ENCODE measurements around the gene PP2D1. TPM values are rescaled to one million over a fixed set of nuclear protein-coding genes. Genes with fewer than 3 reads are reported as not detected.
A peak's percentile ranks its signal among the peaks of the same experiment; 100 is the strongest.
"Not testable (repeated sequence)": the region's sequence is repeated elsewhere in the genome, so short reads cannot be mapped to it uniquely, and the experiment has no call there.

PP2D1 gene, protein sequence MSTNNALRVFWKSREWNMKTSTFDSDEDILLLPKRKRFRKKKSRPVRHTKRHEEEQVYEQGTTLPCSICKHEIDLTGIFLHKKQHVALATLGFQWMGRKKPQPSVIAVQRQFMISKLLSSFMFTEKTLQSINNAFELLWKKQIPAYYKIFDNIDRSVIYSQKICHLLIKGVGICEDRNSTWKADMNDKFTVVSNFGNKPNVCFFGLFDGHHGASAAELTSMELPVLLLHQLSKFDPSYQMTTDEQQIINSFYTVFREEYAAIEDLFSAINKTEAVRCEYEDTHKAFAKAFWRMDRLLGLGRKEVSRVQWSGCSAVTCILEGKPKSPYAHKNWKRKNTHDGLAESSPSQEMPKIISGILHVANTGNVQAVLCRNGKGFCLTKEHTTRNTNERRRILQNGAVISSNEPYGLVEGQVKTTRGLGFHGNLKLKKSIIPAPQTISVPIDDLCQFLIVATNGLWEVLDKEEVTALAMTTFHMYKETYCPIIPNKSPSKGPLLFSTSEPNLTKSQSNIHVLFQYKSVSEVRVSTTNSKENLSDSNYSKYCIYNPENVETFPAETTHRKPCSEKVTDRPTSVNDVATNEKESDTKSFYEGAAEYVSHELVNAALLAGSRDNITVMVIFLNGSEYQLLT
- not detected for total RNA-seq

DNA sequence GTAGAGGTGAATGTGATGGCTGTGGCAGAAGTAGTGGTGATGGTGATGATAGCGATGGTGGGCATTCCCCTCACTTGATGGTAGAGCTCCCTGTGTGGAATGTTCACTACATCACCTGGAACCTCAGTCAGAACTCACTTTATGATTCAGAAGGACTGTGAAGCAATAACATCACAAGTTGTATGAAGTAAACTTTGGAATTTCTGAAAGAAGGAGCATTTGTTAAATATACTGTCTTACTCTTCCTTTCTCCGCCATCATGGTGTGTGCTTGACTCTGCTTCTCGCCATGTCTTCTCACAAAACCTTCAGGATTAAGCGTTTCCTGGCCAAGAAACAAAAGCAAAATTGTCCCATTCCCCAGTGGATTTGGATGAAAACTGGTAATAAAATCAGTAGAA, at the start of gene PP2D1:
Gene PP2D1 (minus strand): TSS at position 101 of the 400 bp plus-strand sequence. CDS start 192 bp downstream, outside the sequence.
- DNase-seq, result no peak

GRCh38 chr3:20060974-20061685, 49.1 kb upstream of the PP2D1 start:
- no peak for DNase-seq

DNA sequence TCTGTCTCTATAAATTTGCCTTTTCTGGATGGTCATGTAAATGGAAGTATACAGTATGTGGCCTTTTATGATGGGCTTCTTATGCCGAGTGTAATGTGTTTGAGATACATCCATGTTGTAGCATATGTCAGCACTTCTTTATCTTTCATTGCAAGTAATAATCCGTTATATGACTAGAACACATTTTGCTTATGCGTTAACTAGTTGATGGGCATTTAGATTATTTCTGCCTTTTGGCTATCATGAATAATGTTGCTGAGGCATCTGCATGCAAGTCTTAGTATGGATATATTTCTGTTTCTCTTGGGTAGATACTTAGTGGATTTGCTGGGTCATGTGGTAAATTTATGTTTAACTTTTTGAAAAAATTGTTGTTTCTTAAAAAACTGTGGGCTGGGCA, 47.9 kb upstream of the PP2D1 start:
- DNase-seq, result no peak

GRCh38 chr3:20057612-20058180, 45.6 kb upstream of the PP2D1 start:
- no peak for DNase-seq

DNA sequence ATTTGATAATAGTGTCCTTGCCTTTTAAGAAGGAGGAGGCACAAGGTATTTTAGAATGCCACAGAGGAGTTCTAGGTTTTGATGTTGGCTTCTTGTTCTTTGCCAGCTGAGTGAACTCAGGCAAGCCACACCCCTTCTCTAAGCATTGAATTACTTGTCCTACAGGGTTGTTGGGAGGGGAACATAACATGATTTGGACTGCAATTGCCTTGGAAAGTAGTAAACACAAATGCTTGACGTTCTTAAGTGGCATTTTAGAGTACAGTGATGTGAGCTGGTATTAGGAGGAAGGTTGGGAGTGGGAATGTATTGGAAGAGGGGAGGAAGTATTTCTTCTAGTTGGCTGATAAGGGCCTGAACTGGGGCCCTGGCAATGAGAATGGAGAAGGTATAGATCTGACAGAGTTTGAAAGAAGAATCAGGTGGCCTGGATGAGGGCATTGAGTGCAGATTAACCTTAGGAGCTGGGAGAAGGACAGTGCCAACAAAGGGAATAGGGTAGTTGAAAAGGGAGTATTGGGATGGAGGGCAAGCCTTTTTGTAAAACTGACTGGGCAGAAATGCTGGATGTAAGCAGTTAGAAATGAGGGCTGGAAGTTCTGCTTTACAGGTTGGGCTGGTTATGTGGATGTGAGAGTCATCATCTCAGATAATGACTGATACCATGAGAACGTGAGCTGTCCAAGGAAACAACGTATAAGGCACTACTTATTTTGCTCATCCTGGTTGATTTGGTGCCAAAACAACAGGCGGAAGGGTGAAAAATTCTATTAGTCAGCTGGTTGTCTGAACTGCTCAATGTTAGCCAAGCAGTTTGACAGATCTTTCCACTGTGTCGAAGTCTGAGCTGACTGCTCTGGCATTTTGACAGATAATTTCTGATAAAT, 44.9 kb upstream of the PP2D1 start:
- DNase-seq, result no peak

- DNase-seq, result no peak
Observed at GRCh38 chr3:20055842-20056241, 43.8 kb upstream of the PP2D1 start.

DNA sequence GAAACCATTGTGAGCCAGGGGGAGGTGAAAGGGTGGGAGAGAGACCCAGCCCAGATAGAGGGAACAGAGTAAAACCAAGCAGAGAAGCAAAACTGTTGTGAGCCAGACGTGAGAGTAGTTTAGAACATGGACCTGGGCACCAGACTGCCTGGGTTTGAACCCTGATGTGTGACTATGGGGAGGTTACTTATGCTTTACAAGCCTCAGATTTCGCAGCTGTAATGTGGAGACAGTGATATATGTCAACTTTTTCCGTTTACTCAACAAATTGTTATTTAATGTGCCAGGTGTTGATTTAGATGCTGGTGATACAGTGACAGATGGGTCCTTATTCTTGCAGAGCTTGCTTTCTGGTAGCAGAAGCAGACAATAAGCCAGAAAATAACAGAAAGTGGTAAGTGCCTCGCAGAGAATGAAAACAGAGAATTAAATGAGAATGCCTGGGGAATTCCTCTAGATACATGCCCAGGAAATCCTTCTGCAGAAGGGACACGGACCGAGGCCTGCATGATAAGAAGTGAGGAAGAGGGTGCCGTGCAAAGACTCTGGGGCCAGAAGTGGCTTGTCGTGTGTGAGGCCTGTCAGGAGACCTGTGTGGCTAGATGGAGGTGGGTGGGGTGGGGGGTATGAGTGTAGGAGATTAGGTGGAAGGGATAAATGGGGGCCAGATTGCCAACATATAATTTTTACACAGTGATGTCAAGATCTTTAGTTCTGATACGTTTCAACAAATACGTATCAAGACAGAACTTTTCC, 43.1 kb upstream of the PP2D1 start:
- DNase-seq, result no peak

DNA sequence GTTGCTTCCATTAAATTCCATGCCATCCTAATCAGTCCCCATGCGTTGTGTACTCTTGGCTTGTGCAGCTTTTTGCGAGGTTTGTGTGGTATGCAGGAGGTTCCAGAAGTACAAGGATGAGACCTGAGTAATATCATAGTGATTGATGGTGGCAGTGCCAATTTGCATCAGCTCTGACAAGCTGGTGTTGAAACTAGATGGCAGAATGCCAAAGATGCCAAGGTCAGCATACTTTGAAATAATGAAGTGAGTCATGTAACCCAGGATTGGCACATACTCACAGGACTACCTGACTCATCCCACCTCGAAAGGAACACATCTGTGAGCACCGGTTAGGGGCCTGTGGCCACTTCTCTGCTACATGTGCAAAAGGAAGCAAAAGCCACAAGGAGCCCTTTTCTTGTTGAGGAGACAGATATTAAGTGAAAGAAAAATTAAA, 42.5 kb upstream of the PP2D1 start:
- DNase-seq, result peak; percentile 58

DNA sequence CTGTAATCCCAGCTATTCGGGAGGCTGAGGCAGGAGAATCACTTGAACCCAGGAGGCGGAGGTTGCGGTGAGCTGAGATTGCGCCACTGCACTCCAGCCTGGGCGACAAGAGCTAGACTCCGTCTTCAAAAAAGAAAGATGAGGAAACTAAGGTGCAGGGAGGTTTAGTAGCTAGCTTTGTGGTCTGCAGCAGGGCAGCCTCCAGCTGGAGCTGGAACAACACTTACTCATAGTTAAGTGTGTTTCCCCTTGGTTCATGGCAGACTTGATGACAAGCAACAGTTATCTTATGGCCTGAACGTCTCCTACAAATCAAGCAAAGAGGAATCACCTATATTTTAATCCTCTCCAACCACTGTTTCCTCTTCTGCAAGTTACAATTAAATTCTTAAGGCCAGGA, 40.8 kb upstream of the PP2D1 start:
- no peak for DNase-seq

GRCh38 chr3:20051123-20051806, 39.2 kb upstream of the PP2D1 start:
- no peak for DNase-seq

DNA sequence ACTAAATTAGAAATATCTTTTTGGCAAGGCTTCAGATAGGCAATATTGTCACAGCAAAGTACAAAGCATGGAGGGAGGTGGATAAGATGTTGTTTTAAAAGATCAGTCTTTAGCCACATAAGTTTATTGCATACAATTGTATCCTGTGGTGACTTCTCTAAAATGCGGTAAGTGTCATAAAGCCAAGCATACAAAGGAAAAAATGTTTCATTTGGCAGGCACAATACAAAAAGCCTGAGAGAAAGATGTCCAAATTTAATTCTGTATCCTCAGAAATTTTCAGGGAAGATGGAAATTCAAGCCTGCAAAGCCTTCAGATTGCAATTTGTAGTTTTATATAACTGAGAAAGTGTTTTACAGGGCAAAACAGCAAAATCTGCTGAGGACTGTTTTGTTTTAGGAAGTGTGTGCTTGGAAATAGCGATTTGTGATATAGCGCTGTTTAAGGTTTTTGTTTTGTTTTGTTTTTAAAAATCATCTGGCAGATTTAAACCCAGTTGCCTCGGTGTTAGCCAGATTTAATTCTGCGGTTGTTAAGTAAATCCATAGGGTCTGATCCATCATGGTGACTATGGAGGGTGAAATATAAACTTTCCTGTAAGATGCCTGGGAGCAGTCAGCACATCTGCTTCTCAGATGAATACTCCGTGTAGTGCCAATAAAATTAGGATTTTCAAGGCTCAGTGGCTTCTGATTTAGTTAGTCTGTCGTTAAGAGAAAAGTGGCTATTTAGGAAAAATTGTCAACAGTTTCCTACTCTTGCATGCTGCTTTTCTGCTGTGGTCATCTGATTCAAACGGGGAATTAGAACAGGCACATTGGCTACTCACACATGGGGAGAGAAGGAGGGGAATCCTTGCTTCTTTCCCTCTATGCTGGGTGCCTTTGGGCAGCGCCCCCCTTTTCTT, 36.2 kb upstream of the PP2D1 start:
- no peak for DNase-seq

GRCh38 chr3:20047341-20047779, 35.3 kb upstream of the PP2D1 start:
- no peak for DNase-seq

GRCh38 chr3:20046556-20046955, 34.5 kb upstream of the PP2D1 start:
- DNase-seq, result no peak

GRCh38 chr3:20045141-20045540, 33.1 kb upstream of the PP2D1 start:
- DNase-seq, result not testable (repeated sequence)

GRCh38 chr3:20043825-20044224, 31.8 kb upstream of the PP2D1 start:
- DNase-seq, result no peak

DNA sequence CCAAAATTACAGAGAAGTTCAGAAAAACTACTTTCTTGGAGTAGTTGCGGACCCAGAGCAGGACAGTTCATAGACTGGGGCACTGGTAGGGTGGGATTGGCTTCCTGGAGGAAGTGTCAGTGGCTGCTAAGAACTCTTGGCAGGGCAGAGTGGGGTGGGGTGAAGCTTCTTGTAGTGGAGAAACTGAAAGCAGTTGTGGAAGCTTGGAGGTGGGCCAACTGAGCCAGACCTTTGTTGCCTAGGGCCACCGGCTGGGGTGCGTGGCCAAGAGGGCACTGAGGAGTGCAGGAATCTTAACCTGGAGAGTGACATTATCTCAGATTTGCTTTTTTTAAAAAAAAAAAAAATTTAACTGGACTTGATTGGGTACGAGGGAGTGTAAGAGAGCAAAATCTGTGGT, 31.3 kb upstream of the PP2D1 start:
- DNase-seq, result peak; percentile 37

GRCh38 chr3:20042331-20042730, 30.3 kb upstream of the PP2D1 start:
- no peak for DNase-seq

- peak; percentile 65 for DNase-seq
Observed at GRCh38 chr3:20041197-20041780, 29.2 kb upstream of the PP2D1 start.

GRCh38 chr3:20040548-20041196, 28.6 kb upstream of the PP2D1 start:
- peak; percentile 60 for DNase-seq

Data from effector CD4-positive, alpha-beta T cell (primary cell).